ENCODE data around the gene CLIC4.

DNA sequence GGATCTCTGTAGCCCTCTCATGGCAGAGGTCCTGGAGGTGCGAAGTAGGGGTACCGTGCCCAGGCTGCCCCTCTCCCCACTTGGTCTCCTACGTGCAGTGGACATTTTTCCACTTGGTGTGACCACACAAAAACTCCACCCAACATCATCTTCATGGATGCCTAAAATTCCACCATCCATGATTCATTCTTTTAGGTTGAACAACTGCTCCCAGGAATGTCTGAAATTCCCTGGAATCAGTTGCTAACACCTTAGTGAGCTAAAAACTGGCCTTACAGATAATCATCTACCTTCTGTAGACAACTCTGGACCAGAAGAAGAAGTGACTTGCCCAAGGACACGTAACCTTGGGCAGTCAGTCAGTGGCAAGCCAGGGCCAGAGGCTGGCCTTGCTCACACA is 32.1 kb upstream of the CLIC4 start:
- TF ChIP-seq, protein P1, sequence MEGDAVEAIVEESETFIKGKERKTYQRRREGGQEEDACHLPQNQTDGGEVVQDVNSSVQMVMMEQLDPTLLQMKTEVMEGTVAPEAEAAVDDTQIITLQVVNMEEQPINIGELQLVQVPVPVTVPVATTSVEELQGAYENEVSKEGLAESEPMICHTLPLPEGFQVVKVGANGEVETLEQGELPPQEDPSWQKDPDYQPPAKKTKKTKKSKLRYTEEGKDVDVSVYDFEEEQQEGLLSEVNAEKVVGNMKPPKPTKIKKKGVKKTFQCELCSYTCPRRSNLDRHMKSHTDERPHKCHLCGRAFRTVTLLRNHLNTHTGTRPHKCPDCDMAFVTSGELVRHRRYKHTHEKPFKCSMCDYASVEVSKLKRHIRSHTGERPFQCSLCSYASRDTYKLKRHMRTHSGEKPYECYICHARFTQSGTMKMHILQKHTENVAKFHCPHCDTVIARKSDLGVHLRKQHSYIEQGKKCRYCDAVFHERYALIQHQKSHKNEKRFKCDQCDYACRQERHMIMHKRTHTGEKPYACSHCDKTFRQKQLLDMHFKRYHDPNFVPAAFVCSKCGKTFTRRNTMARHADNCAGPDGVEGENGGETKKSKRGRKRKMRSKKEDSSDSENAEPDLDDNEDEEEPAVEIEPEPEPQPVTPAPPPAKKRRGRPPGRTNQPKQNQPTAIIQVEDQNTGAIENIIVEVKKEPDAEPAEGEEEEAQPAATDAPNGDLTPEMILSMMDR (IDR thresholded peaks at IDR 0.05) = no peak
- no peak for TF ChIP-seq POLR2A (IDR thresholded peaks at IDR 0.05)
